Neural cell (in vitro differentiated cells): ENCODE measurements around the gene CLTCL1. TPM values are rescaled to one million over a fixed set of nuclear protein-coding genes. Genes with fewer than 3 reads are reported as not detected.
A peak's percentile ranks its signal among the peaks of the same experiment; 100 is the strongest.

Experiments
- H2AFZ ChIP-seq: fragments of 200-600, 300-800 bp; sonication (generic), shearing (Covaris generic); 2 replicates; pipeline ENCODE4 v1.6.0; 2014; ENCODE audit warnings: low read depth, mild to moderate bottlenecking, antibody characterized with exemption, low read length, moderate library complexity
- H3F3A ChIP-seq: fragments of 200-600 bp; shearing (Covaris generic); 2 replicates; pipeline ENCODE4 v1.6.1; 2016; ENCODE audit warnings: mild to moderate bottlenecking, moderate library complexity, mixed read lengths, antibody characterized with exemption, low read length; ENCODE audit not compliant: insufficient read depth, poor library complexity, severe bottlenecking
- H3K27ac ChIP-seq: fragments of 200-600, 300-800 bp; sonication (generic), shearing (Covaris generic); 2 replicates; pipeline ENCODE4 v1.5.1; 2014; ENCODE audit warnings: mild to moderate bottlenecking, low read length, moderate library complexity
- H3K27me3 ChIP-seq: fragments of 300-800, 200-600 bp; sonication (generic), shearing (Covaris generic); 2 replicates; pipeline ENCODE4 v1.6.0; 2014; ENCODE audit warnings: mild to moderate bottlenecking, low read depth, low read length, moderate library complexity; ENCODE audit not compliant: insufficient read depth
- H3K36me3 ChIP-seq: fragments of 300-800, 200-600 bp; sonication (generic), shearing (Covaris generic); 2 replicates; pipeline ENCODE4 v1.5.1; 2014; ENCODE audit warnings: mild to moderate bottlenecking, antibody characterized with exemption, low read length, moderate library complexity; ENCODE audit not compliant: insufficient read depth
- H3K4me2 ChIP-seq: fragments of 300-800, 200-600 bp; sonication (generic), shearing (Covaris generic); 2 replicates; pipeline ENCODE4 v1.6.0; 2014; ENCODE audit warnings: mild to moderate bottlenecking, low read length
- H3K4me3 ChIP-seq: fragments of 300-800, 200-600 bp; sonication (generic), shearing (Covaris generic); 2 replicates; pipeline ENCODE4 v1.5.1; 2014; ENCODE audit warnings: mild to moderate bottlenecking, low read length, moderate library complexity
- H3K79me2 ChIP-seq: fragments of 200-600 bp; shearing (Covaris generic); replicated peaks from 2 replicates; pipeline ENCODE4 v1.6.0; 2014; ENCODE audit warnings: mild to moderate bottlenecking, low read length, moderate library complexity; ENCODE audit not compliant: insufficient read depth
- H3K9ac ChIP-seq: fragments of 300-800, 200-600 bp; sonication (generic), shearing (Covaris generic); 2 replicates; pipeline ENCODE4 v1.6.1; 2016; ENCODE audit warnings: mild to moderate bottlenecking, low read length, mixed read lengths
- H3K9me2 ChIP-seq: fragments of 200-600 bp; shearing (Covaris generic); 2 replicates; pipeline ENCODE4 v1.6.1; 2016; ENCODE audit warnings: mild to moderate bottlenecking, low read length, mixed read lengths; ENCODE audit not compliant: insufficient read depth
- H3K9me3 ChIP-seq: fragments of 200-600, 300-800 bp; sonication (generic), shearing (Covaris generic); 2 replicates; pipeline ENCODE4 v1.6.1; 2016; ENCODE audit warnings: mild to moderate bottlenecking, mixed run types, low read length, moderate library complexity, mixed read lengths
- H4K20me1 ChIP-seq: fragments of 200-600 bp; shearing (Covaris generic); 2 replicates; pipeline ENCODE4 v1.6.1; 2016; ENCODE audit warnings: mild to moderate bottlenecking, mixed run types; ENCODE audit not compliant: insufficient read depth
- EP300 ChIP-seq: fragments of 450-650 bp; conservative IDR thresholded peaks from 2 replicates; pipeline ENCODE4 v1.6.1; 2014; ENCODE audit warnings: antibody characterized with exemption, mild to moderate bottlenecking, moderate library complexity; ENCODE audit not compliant: poor library complexity, severe bottlenecking
- EZH2 ChIP-seq: fragments of 200-600, 300-800 bp; shearing (Covaris generic), sonication (generic); IDR thresholded peaks from 2 replicates; pipeline ENCODE4 v1.6.1; 2014; ENCODE audit warnings: antibody characterized with exemption, low read length, borderline replicate concordance, mild to moderate bottlenecking; ENCODE audit not compliant: insufficient read depth, poor library complexity, severe bottlenecking
- MXI1 ChIP-seq: fragments of 450-650 bp; conservative IDR thresholded peaks from 2 replicates; pipeline ENCODE4 v1.6.1; 2014; ENCODE audit warnings: antibody characterized with exemption, mild to moderate bottlenecking; ENCODE audit not compliant: poor library complexity, severe bottlenecking
- POLR2AphosphoS5 ChIP-seq: IDR thresholded peaks from 2 replicates; pipeline ENCODE4 v1.6.1; 2012
- RAD21 ChIP-seq: fragments of 450-650 bp; conservative IDR thresholded peaks from 2 replicates; pipeline ENCODE4 v1.6.1; 2014; ENCODE audit warnings: antibody characterized with exemption, mild to moderate bottlenecking, moderate library complexity
- SMC3 ChIP-seq: fragments of 450-650 bp; conservative IDR thresholded peaks from 2 replicates; pipeline ENCODE4 v1.6.1; 2014; ENCODE audit warnings: antibody characterized with exemption, mild to moderate bottlenecking, moderate library complexity; ENCODE audit not compliant: poor library complexity
- TAF1 ChIP-seq: IDR thresholded peaks from 2 replicates; pipeline ENCODE4 v1.6.1; 2012; ENCODE audit warnings: low read depth
- polyA plus RNA-seq: library from polyadenylated mRNA; depleted of rRNA; stranded (reverse); fragments of >200 nt; gene quantifications from 2 replicates; pipeline ENCODE4 v1.2.3, GENCODE V29; 2014
- TF ChIP-seq, protein P1 (sequence below): IDR thresholded peaks from 2 replicates; pipeline ENCODE4 v1.6.1; 2012; ENCODE audit warnings: borderline replicate concordance
- TF ChIP-seq, protein P2 (sequence below): fragments of 450-650 bp; IDR thresholded peaks from 2 replicates; pipeline ENCODE4 v1.5.1; 2014; ENCODE audit warnings: antibody characterized with exemption, mild to moderate bottlenecking, moderate library complexity; ENCODE audit not compliant: poor library complexity, severe bottlenecking

CLTCL1 gene
- polyA plus RNA-seq, 1 donor from 2014 or later: 7.8 TPM

DNA sequence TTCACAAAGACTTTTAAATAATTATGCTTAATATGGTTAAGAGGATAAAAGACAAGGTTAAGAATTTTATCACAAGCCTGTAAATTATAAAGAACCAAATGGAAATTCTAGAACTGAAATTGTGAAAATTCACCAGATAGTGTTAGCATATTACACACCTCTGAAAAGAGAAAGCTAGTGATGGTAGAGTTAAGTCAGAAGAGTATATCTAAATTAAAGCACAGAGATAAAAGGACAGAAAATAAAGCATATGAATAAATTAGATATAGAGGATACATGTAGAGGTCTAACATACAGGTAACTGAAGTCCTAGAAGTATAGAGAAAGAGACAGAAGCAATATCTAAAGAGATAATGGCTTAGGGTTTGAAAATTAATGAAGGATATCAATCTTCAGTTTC lies 4.2 kb upstream of the CLTCL1 start:
- no peaks in the 10 kb centered on the region for H3F3A ChIP-seq
- H3K27ac ChIP-seq: no peak overlapping the region
- no peaks in the 10 kb centered on the region for H3K36me3 ChIP-seq
- no peaks in the 10 kb centered on the region for H3K9me2 ChIP-seq
- peaks cover 3% of the 10 kb centered on the region for H3K27me3 ChIP-seq
- no peak overlapping the region for H2AFZ ChIP-seq
- H3K9ac ChIP-seq: no peak overlapping the region
- H3K79me2 ChIP-seq: no peaks in the 10 kb centered on the region
- no peaks in the 10 kb centered on the region for H3K9me3 ChIP-seq
- no peaks in the 10 kb centered on the region for H4K20me1 ChIP-seq
- H3K4me3 ChIP-seq: no peak overlapping the region
- TF ChIP-seq POLR2AphosphoS5 (no peak), MXI1 (no peak), EZH2 (no peak), EP300 (no peak), SMC3 (no peak), RAD21 (no peak), TAF1 (no peak)
- TF ChIP-seq, protein P1, sequence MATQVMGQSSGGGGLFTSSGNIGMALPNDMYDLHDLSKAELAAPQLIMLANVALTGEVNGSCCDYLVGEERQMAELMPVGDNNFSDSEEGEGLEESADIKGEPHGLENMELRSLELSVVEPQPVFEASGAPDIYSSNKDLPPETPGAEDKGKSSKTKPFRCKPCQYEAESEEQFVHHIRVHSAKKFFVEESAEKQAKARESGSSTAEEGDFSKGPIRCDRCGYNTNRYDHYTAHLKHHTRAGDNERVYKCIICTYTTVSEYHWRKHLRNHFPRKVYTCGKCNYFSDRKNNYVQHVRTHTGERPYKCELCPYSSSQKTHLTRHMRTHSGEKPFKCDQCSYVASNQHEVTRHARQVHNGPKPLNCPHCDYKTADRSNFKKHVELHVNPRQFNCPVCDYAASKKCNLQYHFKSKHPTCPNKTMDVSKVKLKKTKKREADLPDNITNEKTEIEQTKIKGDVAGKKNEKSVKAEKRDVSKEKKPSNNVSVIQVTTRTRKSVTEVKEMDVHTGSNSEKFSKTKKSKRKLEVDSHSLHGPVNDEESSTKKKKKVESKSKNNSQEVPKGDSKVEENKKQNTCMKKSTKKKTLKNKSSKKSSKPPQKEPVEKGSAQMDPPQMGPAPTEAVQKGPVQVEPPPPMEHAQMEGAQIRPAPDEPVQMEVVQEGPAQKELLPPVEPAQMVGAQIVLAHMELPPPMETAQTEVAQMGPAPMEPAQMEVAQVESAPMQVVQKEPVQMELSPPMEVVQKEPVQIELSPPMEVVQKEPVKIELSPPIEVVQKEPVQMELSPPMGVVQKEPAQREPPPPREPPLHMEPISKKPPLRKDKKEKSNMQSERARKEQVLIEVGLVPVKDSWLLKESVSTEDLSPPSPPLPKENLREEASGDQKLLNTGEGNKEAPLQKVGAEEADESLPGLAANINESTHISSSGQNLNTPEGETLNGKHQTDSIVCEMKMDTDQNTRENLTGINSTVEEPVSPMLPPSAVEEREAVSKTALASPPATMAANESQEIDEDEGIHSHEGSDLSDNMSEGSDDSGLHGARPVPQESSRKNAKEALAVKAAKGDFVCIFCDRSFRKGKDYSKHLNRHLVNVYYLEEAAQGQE: no peak
- TF ChIP-seq, protein P2, sequence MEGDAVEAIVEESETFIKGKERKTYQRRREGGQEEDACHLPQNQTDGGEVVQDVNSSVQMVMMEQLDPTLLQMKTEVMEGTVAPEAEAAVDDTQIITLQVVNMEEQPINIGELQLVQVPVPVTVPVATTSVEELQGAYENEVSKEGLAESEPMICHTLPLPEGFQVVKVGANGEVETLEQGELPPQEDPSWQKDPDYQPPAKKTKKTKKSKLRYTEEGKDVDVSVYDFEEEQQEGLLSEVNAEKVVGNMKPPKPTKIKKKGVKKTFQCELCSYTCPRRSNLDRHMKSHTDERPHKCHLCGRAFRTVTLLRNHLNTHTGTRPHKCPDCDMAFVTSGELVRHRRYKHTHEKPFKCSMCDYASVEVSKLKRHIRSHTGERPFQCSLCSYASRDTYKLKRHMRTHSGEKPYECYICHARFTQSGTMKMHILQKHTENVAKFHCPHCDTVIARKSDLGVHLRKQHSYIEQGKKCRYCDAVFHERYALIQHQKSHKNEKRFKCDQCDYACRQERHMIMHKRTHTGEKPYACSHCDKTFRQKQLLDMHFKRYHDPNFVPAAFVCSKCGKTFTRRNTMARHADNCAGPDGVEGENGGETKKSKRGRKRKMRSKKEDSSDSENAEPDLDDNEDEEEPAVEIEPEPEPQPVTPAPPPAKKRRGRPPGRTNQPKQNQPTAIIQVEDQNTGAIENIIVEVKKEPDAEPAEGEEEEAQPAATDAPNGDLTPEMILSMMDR: no peak
- no peak overlapping the region for H3K4me2 ChIP-seq

DNA sequence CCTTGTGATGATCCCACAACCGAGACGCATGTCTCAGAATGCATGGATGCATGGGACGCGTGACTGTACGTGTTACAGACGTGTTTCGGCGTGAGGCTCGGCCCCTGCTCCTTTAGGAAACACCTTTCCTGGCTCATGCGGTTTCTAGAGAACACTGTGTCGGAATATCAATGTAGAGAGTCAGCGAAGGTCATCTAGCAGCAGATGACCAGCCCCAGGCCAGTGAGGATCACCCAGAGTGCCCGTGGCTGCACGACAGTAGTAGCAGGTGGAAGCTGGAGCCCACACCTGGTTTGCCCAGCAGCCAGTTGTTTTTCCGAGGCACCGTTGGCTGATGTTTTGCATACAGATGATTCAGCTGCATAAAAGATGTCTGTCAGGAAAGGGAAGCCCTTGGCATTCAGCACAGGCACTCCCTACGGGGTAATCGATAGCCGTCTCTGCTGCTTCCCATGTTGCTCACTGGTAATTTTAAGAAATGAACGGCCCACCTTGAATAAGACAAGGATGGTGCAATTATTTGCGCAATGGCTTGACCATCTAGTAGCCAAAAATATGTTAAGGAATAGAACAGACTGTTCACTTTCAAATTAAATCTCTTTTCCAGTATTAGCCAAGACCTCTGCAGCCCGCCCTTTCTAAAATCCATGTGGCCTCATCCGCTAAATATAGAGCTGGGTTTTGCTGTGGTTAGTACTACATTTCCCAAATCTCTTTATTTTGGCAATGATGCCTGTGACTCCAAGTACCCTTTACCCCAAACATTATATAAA lies 1.1 kb upstream of the CLTCL1 start:
- no peaks in the 10 kb centered on the region for H4K20me1 ChIP-seq
- H3K9ac ChIP-seq: no peak overlapping the region
- H3K9me2 ChIP-seq: no peaks in the 10 kb centered on the region
- H3K9me3 ChIP-seq: no peaks in the 10 kb centered on the region
- no peak overlapping the region for H3K4me2 ChIP-seq
- no peaks in the 10 kb centered on the region for H3K79me2 ChIP-seq
- H3K27me3 ChIP-seq: peaks cover 11% of the 10 kb centered on the region
- no peaks in the 10 kb centered on the region for H3K36me3 ChIP-seq
- TF ChIP-seq, protein P1: no peak
- no peak for TF ChIP-seq MXI1
- no peak for TF ChIP-seq POLR2AphosphoS5
- TF ChIP-seq, protein P2: no peak
- no peak for TF ChIP-seq TAF1
- no peak for TF ChIP-seq EZH2
- no peak for TF ChIP-seq SMC3
- TF ChIP-seq RAD21: no peak
- no peak for TF ChIP-seq EP300
- H2AFZ ChIP-seq: peak overlapping the region; percentile 14
- no peak overlapping the region for H3K27ac ChIP-seq
- no peaks in the 10 kb centered on the region for H3F3A ChIP-seq
- peak overlapping the region; percentile 88 for H3K4me3 ChIP-seq
